GM19397 (cell line): ENCODE data around the gene EFCAB6.

Experiments
- ATAC-seq: cut with Tn5 transposase; IDR thresholded peaks from one replicate; pipeline ENCODE4 v1.9.1; 2021; ENCODE audit warnings: mild to moderate bottlenecking, moderate library complexity; ENCODE audit not compliant: unreplicated experiment

The EFCAB6 gene

DNA sequence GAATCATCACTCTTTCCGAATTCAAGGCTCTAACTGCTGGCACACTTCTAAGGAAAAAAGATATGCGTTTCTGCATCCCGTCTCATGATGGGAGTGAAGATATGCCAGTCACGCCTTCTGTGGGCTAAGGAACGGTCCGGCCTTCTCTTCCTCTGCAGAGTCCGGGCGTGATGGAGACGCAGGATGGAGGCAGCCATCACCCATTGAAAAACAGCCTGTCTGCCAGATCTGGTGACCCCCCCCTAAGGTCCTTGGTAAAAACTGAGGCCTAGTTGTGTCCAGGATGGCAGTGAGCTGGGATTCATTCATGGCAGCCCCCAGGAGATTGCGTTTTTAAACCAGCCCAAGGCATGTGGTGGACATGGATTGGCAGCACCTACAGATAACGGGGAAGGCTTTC is 6.9 kb upstream of the EFCAB6 start:
- ATAC-seq: no peak

DNA sequence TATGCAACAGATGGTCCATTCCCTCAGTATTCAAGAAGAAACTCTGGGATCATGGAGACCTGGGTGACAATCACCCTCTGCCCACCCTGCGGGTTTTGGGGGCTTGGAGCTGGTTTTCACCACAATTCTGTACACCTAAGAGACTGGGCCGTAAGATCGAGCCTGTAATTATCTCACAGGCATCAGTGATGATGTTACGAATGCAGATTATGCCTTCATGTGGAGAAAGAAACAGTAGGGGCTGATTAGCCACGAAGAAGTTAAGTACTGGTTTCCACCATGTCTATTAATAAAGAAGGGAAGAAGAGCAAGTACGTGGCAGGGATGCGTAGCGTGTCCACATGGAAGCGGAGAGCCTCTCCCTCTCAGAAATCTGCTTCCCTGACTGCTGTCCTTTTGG is 5.3 kb upstream of the EFCAB6 start:
- ATAC-seq: no peak

DNA sequence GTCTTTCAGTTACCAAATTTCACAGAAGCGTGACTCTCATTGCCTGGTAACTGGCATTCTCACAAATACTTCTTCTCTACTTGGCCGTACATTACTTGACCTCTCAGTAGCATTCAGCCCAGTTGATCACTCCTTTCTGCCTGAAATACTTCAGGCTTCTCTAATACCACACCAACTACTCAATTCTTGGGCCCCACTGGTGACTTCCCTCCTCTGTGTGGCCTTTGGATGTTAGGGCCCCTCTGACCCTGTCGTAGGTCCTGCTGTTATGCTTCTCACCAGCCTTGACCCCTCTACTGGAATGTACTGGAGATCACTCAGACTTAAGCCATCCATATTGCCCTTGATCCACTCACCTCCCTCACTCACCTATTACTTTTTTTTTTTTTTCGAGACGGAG is 2.2 kb upstream of the EFCAB6 start:
- no peak for ATAC-seq

DNA sequence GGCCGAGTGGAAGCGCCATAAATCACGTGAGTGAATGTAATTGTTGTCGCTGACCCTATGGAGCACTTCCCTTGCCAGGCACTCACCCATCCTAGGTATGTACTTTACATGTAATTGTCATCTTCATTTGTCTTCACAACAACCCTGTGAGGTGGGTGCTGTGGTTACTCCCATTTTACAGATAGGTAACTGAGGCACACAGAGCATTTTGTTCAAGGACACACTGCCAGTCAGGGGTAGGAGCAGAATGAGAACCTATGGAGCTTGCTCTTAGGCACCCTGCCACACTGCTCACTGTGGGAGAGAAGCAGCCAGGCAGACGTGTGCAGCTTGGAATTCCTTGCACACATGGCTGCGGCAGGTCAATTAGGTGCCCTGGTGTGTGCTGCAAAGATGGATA is 785 bp upstream of the EFCAB6 start:
- no peak for ATAC-seq

DNA sequence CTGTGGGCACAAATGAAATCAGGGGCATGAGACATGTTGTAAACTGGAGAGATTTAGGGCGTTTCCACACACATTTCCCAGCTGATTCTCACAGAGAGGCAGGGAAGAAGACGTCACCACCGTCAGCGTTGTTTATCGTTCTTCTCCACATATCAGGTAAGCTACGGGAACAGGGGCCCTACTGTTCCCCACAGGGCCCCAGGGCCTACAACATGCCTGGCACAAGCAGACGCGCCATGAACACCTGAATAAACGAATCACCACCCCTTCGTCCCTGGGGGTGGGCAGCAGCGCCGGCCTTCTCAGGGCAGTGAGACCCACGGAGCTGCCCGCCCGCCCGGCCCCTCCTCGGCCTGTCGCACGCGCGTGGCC is 342 bp downstream of the EFCAB6 start:
- ATAC-seq: no peak

DNA sequence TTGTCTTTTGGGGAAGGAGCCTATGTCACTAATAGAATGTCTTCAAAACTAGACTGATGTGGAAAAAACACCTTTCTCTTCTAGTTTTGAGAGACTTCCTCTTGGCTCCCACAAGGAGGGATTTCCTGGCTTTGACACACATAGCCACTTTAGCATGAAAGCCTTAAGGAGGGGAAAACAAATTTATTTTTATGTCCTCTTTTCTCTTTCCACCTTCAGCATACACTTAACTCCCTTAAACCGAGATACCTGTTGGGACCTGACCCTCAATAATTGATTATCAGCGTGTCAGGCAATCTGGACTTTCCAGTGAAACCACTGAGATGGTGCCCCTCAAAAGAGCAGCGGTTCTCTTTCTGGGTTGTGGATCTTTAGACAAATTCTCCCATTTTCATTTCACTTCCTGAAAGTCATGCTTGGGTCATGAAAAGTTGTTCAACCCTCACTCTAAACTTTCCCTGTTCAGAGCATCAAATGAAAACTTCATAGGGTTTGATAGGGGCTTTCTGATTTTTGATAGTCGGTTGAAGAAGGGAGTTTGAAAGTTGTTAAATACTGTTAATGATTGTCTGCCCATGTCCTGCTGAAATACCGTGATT is 9.1 kb downstream of the EFCAB6 start:
- no peak for ATAC-seq

DNA sequence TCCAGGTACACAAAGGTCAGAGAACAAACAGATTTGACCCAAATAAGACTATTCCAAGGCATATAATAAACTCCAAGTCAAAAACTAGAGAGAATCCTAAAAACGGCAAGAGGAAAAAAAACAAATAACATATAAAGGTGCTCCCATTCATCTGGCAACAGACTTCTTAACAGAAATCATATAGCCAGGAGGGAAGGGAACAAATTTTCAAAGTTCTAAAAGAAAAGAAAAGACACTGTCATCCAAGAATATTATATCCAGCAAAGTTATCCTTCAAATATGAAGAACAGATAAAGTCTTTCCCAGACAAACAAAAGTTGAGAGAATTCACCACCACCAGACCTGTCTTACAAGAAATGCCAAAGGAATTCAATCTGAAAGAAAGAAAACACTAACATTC is 11.1 kb downstream of the EFCAB6 start:
- ATAC-seq: no peak

DNA sequence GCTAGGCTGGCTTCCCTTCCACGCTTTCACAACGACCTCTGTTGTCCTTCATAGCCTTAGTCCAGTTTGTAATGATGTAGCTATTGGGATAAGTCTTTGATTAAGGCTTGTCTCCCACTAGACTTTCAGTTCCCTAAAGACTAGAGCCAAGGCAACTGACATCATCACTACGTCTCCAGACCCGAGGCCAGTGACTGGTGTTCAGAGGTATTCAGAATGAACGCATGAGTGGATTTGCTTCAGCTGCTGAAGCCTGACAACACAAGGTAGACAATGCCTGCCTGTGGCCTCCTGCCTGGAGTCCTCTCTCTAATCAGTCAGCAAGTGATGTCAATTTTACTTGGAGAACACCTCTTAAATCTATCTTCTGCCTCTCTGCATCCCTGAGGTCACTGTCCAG is 13.6 kb downstream of the EFCAB6 start:
- ATAC-seq: no peak

DNA sequence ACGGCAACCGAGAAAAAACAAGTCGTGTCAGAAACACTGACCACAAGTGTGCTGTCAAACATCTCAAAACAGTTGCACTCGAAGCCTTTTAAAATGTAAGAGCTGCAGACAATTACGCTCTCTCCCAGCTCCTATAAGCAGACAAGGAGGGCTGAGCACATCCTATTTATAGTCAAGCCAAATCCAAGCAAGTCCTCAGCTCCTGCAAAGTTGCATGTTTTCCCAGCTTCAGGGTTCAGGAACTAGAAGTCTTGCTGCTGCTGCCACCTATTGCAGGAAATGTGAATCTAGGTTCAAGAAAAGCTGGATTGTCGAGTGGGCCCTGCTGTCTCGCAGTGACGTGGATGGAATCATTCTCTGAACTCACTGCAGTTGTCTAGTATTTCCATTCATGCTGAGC is 15.5 kb downstream of the EFCAB6 start:
- no peak for ATAC-seq

GRCh38 chr22:43795320-43795719 is 16.8 kb downstream of the EFCAB6 start:
- ATAC-seq: no peak

GRCh38 chr22:43792905-43793304 is 19.2 kb downstream of the EFCAB6 start:
- no peak for ATAC-seq

DNA sequence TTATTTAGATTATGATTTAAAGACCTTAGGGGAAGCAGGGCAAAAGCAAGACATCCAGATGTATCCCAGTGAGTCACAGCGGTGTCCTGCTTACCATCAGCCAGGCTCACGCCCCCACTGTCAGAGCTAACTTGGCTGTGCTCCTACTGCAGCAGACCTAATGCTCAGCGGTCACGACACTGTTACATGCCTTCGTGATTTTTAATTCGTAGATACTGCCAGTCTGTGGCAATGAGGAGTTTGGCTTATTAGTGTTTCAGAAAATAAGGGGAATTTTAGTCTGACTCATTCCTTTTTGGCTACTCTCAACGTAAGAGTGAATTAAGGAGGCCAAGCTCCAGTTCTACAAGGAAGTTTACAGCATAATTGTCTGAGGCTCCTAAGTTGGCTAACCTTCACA is 22.7 kb downstream of the EFCAB6 start:
- no peak for ATAC-seq

DNA sequence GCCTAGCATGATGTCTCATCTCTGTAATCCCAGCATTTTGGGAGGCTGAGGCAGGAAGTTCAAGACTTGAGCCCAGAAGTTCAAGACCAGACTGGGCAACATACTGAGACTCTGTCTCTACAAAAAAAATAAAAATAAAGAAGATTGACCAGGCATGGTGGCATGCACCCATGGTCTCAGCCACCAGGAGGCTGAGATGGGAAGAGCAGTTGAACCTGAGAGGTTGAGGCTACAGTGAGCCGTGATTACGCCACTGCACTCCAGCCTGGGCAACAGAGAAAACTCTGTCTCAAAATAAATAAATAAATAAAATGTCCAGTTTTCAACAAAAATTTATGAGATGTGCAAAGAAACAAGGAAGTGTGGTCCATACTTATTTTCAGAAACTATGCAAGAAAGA is 28.3 kb downstream of the EFCAB6 start:
- ATAC-seq: no peak

GRCh38 chr22:43782448-43782847 is 29.7 kb downstream of the EFCAB6 start:
- ATAC-seq: no peak

DNA sequence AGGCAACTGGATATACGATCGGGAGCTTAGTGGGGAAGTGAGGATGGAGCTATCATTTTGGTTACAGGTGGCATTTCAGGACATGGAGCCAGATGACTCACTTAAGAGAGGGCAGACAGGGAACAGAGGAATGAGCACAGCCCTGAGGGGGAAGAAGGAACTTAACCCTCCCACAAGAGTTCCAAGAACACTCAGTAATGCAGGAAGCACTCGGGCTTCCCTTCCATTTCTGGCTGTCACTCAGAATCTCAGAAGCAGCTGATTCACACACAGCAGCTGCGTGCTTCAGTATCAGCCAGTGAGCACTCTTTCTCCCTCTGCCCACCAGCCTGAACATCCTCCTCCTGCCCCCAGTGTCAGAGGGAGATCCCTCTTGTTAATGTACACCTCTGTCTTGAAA is 34.8 kb downstream of the EFCAB6 start:
- ATAC-seq: no peak

DNA sequence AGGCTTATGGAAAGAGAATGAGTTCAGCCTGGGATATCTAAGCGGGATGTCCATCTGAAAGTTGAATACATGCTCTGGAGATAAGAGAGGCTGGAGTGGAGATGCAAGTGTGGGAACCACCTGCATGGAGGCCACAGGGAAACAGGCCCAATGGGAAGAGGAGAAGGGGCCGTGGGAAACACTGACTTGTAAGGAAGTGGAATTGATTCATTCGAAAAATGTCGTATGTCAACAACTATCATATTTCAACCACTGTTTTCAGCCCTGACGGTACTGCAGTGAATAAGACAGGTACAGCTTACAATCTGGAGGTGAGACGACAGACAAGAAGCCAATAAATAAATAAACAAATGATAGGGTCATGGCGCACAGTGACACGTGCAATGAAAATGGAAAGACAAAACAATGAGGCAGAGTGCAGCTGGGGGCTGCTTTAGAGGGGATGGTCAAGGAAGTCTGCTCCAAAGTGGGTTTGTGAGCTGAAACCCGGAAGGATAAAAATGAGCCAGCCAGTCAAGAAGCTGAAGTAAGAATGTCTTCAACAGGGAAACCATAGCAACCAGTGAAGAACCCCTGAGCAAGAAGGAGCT is 35.9 kb downstream of the EFCAB6 start:
- no peak for ATAC-seq

- no peak for ATAC-seq
Observed at GRCh38 chr22:43774318-43774915, 37.7 kb downstream of the EFCAB6 start.

DNA sequence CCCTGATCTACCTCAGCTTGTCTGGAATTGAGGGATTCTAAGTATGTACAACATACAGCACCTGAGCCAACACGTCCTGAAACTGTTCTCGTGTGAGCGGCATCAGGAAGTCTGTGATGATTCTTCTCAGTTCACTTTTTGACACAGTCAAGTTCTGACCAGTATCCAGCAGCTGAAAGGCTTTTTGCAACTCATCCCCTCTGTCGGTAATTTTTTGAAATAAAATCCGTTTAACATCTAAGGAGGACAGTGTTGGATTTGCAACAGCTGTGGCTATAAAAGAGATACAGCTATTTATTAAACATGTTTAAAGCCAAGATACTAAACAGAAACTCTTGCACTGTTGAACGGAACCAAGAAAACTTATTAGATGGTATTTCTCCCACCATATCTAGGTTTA is 39.3 kb downstream of the EFCAB6 start:
- ATAC-seq: no peak

GRCh38 chr22:43755452-43755851 is 56.7 kb downstream of the EFCAB6 start:
- no peak for ATAC-seq

- ATAC-seq: no peak
Observed at GRCh38 chr22:43755011-43755410, 57.1 kb downstream of the EFCAB6 start.

DNA sequence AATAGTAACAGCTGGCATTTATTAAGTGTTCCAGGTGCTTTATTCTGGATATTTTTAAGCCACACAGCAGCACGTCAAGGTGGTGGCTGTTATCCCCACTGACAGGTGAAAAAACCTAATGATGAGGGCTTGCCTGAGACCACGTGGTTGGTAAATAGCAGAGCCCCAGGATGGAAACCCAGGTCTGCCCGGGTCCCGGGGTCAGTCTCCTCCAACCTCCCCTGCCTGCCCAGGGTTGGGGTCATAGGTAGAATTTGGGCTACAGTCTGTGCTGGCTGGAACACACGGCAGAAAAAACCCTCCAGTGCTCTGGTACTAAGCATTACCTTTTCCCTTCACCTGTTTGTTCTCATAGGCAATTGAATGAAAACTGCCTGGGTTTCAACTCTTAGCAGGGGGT is 57.9 kb downstream of the EFCAB6 start:
- ATAC-seq: no peak

- ATAC-seq: no peak
Observed at GRCh38 chr22:43753688-43754087, 58.4 kb downstream of the EFCAB6 start.

- ATAC-seq: no peak
Observed at GRCh38 chr22:43750751-43751150, 61.4 kb downstream of the EFCAB6 start.
